A549 (cell line): Measurements from ENCODE around the gene TMEM271. TPM values are rescaled to one million over a fixed set of nuclear protein-coding genes. Genes with fewer than 3 reads are reported as not detected.

Experiments used
- ATAC-seq, 2 experiments: fragments of 200-7000 bp in 1 of 2; fragments of >200 bp in 1 of 2; cut with Nextera tagmentation in 1 of 2; cut with Tn5 transposase in 1 of 2; 3 replicates each; pipeline versions ENCODE4 v1.8.0 to v1.9.1; 2018 to 2020; ENCODE audit warnings: mild to moderate bottlenecking in 1 of 2, moderate library complexity in 1 of 2
- CTCF ChIA-PET: fragments of 300-600 bp; sonication (Branson Sonifier 250); formaldehyde crosslinking; extraction: SDS; loops from one replicate; lab custom pipeline; 2021; ENCODE audit warnings: antibody characterized with exemption, inconsistent platforms; lab: Yijun Ruan, JAX
- POLR2A ChIA-PET: fragments of 350-600 bp; formaldehyde crosslinking; extraction: SDS; loops from one replicate; lab custom pipeline; 2021; ENCODE audit warnings: antibody characterized with exemption, inconsistent platforms; lab: Yijun Ruan, JAX
- DNase-seq, 2 experiments: peaks; one replicate each; pipeline versions ENCODE4 v3.0.0 to v3.0.0-alpha.2; 2011 to 2016; ENCODE audit warnings: low read depth in 1 of 2, low spot score in 1 of 2
- FAIRE-seq: peaks from 2 replicates; lab custom pipeline; 2011; peaks lifted over from hg19 to GRCh38; lab: Jason Lieb, UNC
- H3K27ac ChIP-seq, 2 experiments: fragments of >200 bp; sonication (Bioruptor Twin); formaldehyde crosslinking; 3 replicates each; pipeline ENCODE4 v1.5.1; 2016 to 2017
- H3K4me1 ChIP-seq: fragments of >200 bp; sonication (Bioruptor Twin); formaldehyde crosslinking; 3 replicates; pipeline ENCODE4 v1.6.1; 2016
- H3K4me2 ChIP-seq: fragments of >200 bp; sonication (Bioruptor Twin); formaldehyde crosslinking; 3 replicates; pipeline ENCODE4 v1.6.1; 2016
- H3K4me3 ChIP-seq: fragments of >200 bp; sonication (Bioruptor Twin); formaldehyde crosslinking; 3 replicates; pipeline ENCODE4 v1.5.1; 2016
- H3K9me3 ChIP-seq: fragments of >200 bp; sonication (Bioruptor Twin); formaldehyde crosslinking; 3 replicates; pipeline ENCODE4 v1.6.1; 2016
- ATOH8 ChIP-seq: fragments of 250-450 bp; sonication (Bioruptor Pico); IDR thresholded peaks from 2 replicates; pipeline ENCODE4 v1.5.0; 2020; ENCODE audit warnings: low read depth, mild to moderate bottlenecking, moderate library complexity
- CEBPB ChIP-seq, 2 experiments: fragments of >200 bp in 1 of 2; sonication (Bioruptor Twin) in 1 of 2; formaldehyde crosslinking in 1 of 2; IDR thresholded peaks; 2 replicates each; pipeline ENCODE4 v1.6.1; 2012 to 2016
- CHD2 ChIP-seq: fragments of 150-350 bp; IDR thresholded peaks from 2 replicates; pipeline ENCODE4 v1.6.1; 2014; ENCODE audit warnings: low read length; ENCODE audit not compliant: partially characterized antibody
- CHD4 ChIP-seq: fragments of 200-600 bp; sonication (generic); IDR thresholded peaks from 2 replicates; pipeline ENCODE4 v1.6.1; 2016; ENCODE audit warnings: antibody characterized with exemption, mild to moderate bottlenecking, borderline replicate concordance
- E2F6 ChIP-seq: IDR thresholded peaks from 2 replicates; pipeline ENCODE4 v1.6.1; 2012; ENCODE audit warnings: low read depth, borderline replicate concordance
- EP300 ChIP-seq, 2 experiments: fragments of >200 bp; sonication (Bioruptor Twin); formaldehyde crosslinking; IDR thresholded peaks; 2 replicates in 1 of 2; 3 replicates in 1 of 2; pipeline ENCODE4 v1.6.1; 2016 to 2017
- ESRRA ChIP-seq: fragments of 150-350 bp; IDR thresholded peaks from 2 replicates; pipeline ENCODE4 v1.6.1; 2014; ENCODE audit warnings: mild to moderate bottlenecking, low read length, borderline replicate concordance
- GATA3 ChIP-seq: IDR thresholded peaks from 2 replicates; pipeline ENCODE4 v1.6.1; 2012; ENCODE audit warnings: borderline replicate concordance
- HDAC2 ChIP-seq: fragments of 200-600 bp; sonication (generic); IDR thresholded peaks from 2 replicates; pipeline ENCODE4 v1.6.1; 2016
- HMGXB4 ChIP-seq: fragments of 250-450 bp; sonication (Bioruptor Pico); IDR thresholded peaks from 2 replicates; pipeline ENCODE4 v1.5.0; 2021; ENCODE audit warnings: mild to moderate bottlenecking, moderate library complexity, borderline replicate concordance
- HOXB13 ChIP-seq: fragments of 250-450 bp; sonication (Bioruptor Pico); IDR thresholded peaks from 2 replicates; pipeline ENCODE4 v1.5.0; 2020; ENCODE audit warnings: low read depth, mild to moderate bottlenecking, moderate library complexity
- JUNB ChIP-seq: fragments of >200 bp; sonication (Bioruptor Twin); formaldehyde crosslinking; IDR thresholded peaks from 2 replicates; pipeline ENCODE4 v1.6.1; 2016
- KDM5A ChIP-seq: fragments of 200-600 bp; sonication (generic); IDR thresholded peaks from 2 replicates; pipeline ENCODE4 v1.6.1; 2016; ENCODE audit warnings: antibody characterized with exemption, mild to moderate bottlenecking
- MYC ChIP-seq: IDR thresholded peaks from 2 replicates; pipeline ENCODE4 v1.6.1; 2012; ENCODE audit warnings: mild to moderate bottlenecking, inconsistent platforms, low read length, improper control_type of control experiment, borderline replicate concordance
- RCOR1 ChIP-seq: fragments of 150-350 bp; IDR thresholded peaks from 2 replicates; pipeline ENCODE4 v1.6.1; 2014; ENCODE audit warnings: antibody characterized with exemption, low read length, low read depth
- REST ChIP-seq: fragments of 200-600 bp; sonication (generic); IDR thresholded peaks from 2 replicates; pipeline ENCODE4 v1.6.1; 2016; ENCODE audit warnings: antibody characterized with exemption, mild to moderate bottlenecking, moderate library complexity
- RNF2 ChIP-seq: fragments of 200-600 bp; sonication (generic); IDR thresholded peaks from 2 replicates; pipeline ENCODE4 v1.6.1; 2016; ENCODE audit warnings: low read depth, mild to moderate bottlenecking, antibody characterized with exemption, moderate library complexity, borderline replicate concordance
- SREBF2 ChIP-seq: fragments of 450-650 bp; IDR thresholded peaks from 2 replicates; pipeline ENCODE4 v1.6.1; 2014; ENCODE audit warnings: mild to moderate bottlenecking, moderate library complexity
- TFCP2L1 ChIP-seq: fragments of 250-450 bp; sonication (Bioruptor Pico); IDR thresholded peaks from 2 replicates; pipeline ENCODE4 v1.5.0; 2021; ENCODE audit warnings: mild to moderate bottlenecking
- ZNF302 ChIP-seq: fragments of 250-450 bp; sonication (Bioruptor Pico); IDR thresholded peaks from 2 replicates; pipeline ENCODE4 v1.9.0; 2021; ENCODE audit warnings: inconsistent platforms, mild to moderate bottlenecking, moderate library complexity
- ZSCAN20 ChIP-seq: fragments of 250-450 bp; sonication (Bioruptor Pico); IDR thresholded peaks from 2 replicates; pipeline ENCODE4 v1.8.0; 2022; ENCODE audit warnings: mild to moderate bottlenecking, moderate library complexity
- WGBS: methylation state at CpG from one replicate; pipeline ENCODE4 v1.1.6; 2017; ENCODE audit errors: missing lambda C conversion rate; 5-methylcytosine and 5-hydroxymethylcytosine counted together
- polyA plus RNA-seq, 4 experiments: library from polyadenylated mRNA; depleted of rRNA in 3 of 4; stranded (reverse); fragments of >200 nt; fragmentation: RNase III in 1 of 4; extraction: RNeasy Plus Mini Kit Qiagen cat#74134 plus additional on column Dnase treatment in 1 of 4; gene quantifications; 2 replicates in 3 of 4; 3 replicates in 1 of 4; pipeline ENCODE4 v1.2.3, GENCODE V29; 2011 to 2017
- TF ChIP-seq, protein P1 (sequence below): IDR thresholded peaks from 2 replicates; pipeline ENCODE4 v1.6.1; 2012

The TMEM271 gene
- polyA plus RNA-seq, 2 of the 4 experiments (the other 2 are of a cell fraction) = not detected

GRCh38 chr4:612749-613125 is 36.6 kb upstream of the TMEM271 start:
- no peaks in the 10 kb centered on the region for H3K4me1 ChIP-seq
- no peak overlapping the region for H3K27ac ChIP-seq
- WGBS = 61% methylated on average over 3 of the region's 7 CpGs
- no peak overlapping the region for H3K4me2 ChIP-seq
- no peak for ATAC-seq
- no peak for TF ChIP-seq KDM5A
- no peak for TF ChIP-seq ESRRA
- DNase-seq = no peak
- ChIA-PET POLR2A (no interaction called here), CTCF (no interaction called here)
- FAIRE-seq = no peak
- H3K9me3 ChIP-seq = no peaks in the 10 kb centered on the region; the same call in 2 of the 3 replicates
- H3K4me3 ChIP-seq = no peak overlapping the region

- 12% methylated on average over 8 of the region's 22 CpGs for WGBS
- no peak for ATAC-seq
- no peaks in the 10 kb centered on the region for H3K4me1 ChIP-seq
- no peak overlapping the region for H3K4me2 ChIP-seq
- ChIA-PET CTCF (no interaction called here), POLR2A (no interaction called here)
- no peak overlapping the region for H3K4me3 ChIP-seq
- no peak for TF ChIP-seq SREBF2
- no peak for TF ChIP-seq ZNF302 (CRISPR knock-in tag)
- TF ChIP-seq RCOR1 = no peak
- no peak for TF ChIP-seq ATOH8 (CRISPR knock-in tag)
- TF ChIP-seq CHD4 = no peak
- no peak for TF ChIP-seq MYC
- TF ChIP-seq GATA3 = no peak
- TF ChIP-seq, protein P1, sequence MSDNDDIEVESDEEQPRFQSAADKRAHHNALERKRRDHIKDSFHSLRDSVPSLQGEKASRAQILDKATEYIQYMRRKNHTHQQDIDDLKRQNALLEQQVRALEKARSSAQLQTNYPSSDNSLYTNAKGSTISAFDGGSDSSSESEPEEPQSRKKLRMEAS = no peak
- no peak for TF ChIP-seq ZSCAN20 (CRISPR knock-in tag)
- TF ChIP-seq REST = no peak
- TF ChIP-seq TFCP2L1 (CRISPR knock-in tag) = no peak
- no peak for TF ChIP-seq E2F6
- TF ChIP-seq HOXB13 (CRISPR knock-in tag) = no peak
- TF ChIP-seq HDAC2 = no peak
- TF ChIP-seq EP300 (IDR thresholded peaks at IDR 0.05) = no peak
- no peak for TF ChIP-seq CHD2
- no peak for TF ChIP-seq JUNB
- no peak for TF ChIP-seq CEBPB (IDR thresholded peaks at IDR 0.05)
- TF ChIP-seq HMGXB4 (CRISPR knock-in tag) = no peak
- no peak for TF ChIP-seq RNF2
- DNase-seq = no peak
- FAIRE-seq = no peak
- no peak overlapping the region for H3K27ac ChIP-seq
- H3K9me3 ChIP-seq = no peaks in the 10 kb centered on the region; the same call in 2 of the 3 replicates
Observed at GRCh38 chr4:612052-612748, 36.1 kb upstream of the TMEM271 start.
